ENCODE measurements around the gene DEUP1.

GRCh38 chr11:93478841-93479240 lies 148.3 kb downstream of the DEUP1 start:
- no peak for TF ChIP-seq CTCF (IDR thresholded peaks at IDR 0.05; ENCODE audit: insufficient read depth, low read depth, low read length)
- TF ChIP-seq EZH2 (IDR thresholded peaks at IDR 0.05; ENCODE audit: insufficient read depth, low read length), result no peak
